ENCODE results near the gene ACOT6. TPM values are rescaled to one million over a fixed set of nuclear protein-coding genes. Genes with fewer than 3 reads are reported as not detected.
A peak's percentile ranks its signal among the peaks of the same experiment; 100 is the strongest.
"Not testable (repeated sequence)": the region's sequence is repeated elsewhere in the genome, so short reads cannot be mapped to it uniquely, and the experiment has no call there.

ACOT6 gene
- total and polyA plus RNA-seq, 8 donors: not detected

GRCh38 chr14:73633116-73634010, 21.0 kb downstream of the ACOT6 start:
- 15 to 26% (median 17%) methylated on average over 23 to 44 of the region's 44 CpGs for WGBS, 5 donors
- H3K4me1 ChIP-seq: peaks cover 0 to 20% (median 17%) of the 10 kb centered on the region in 4 donors
- peak overlapping the region; percentile 54 to 81 (median 58) for H3K4me3 ChIP-seq
- H3K36me3 ChIP-seq: no peaks in the 10 kb centered on the region
- H3K9me3 ChIP-seq: no peaks in the 10 kb centered on the region
- peak; percentile 59 to 87 for DNase-seq
- TF ChIP-seq CTCF (IDR thresholded peaks at IDR 0.05) (peak in 5 of 7 experiments; percentile 49 to 88 (median 85)), EP300 (IDR thresholded peaks at IDR 0.05) (no peak)
- intact Hi-C loops (cut with DNase I; ENCODE audit: low total_unique reads): loop anchor here (10.0 kb wide), 1 partner anchor 119 kb away; no protein-coding TSS in a partner anchor
- peak overlapping the region in 4 of 5 donors; percentile 35 to 62 (median 46) for H3K27ac ChIP-seq
- H3K27me3 ChIP-seq: no peaks in the 10 kb centered on the region

GRCh38 chr14:73634011-73634833, 21.9 kb downstream of the ACOT6 start:
- intact Hi-C loops (cut with DNase I; ENCODE audit: low total_unique reads): loop anchor here (10.0 kb wide), 1 partner anchor 119 kb away; no protein-coding TSS in a partner anchor
- Histone ChIP-seq H3K4me3 (peak overlapping the region; percentile 54 to 81 (median 58)), H3K36me3 (no peaks in the 10 kb centered on the region), H3K27ac (peak overlapping the region in 4 of 5 donors; percentile 35 to 62 (median 46)), H3K4me1 (peaks cover 0 to 20% (median 17%) of the 10 kb centered on the region in 4 donors), H3K9me3 (no peaks in the 10 kb centered on the region), H3K27me3 (no peaks in the 10 kb centered on the region)
- peak; percentile 51 to 77 for DNase-seq
- TF ChIP-seq POLR2A (IDR thresholded peaks at IDR 0.05) (no peak), CTCF (IDR thresholded peaks at IDR 0.05) (peak in 2 of 7 experiments; percentile 20 to 34)
- 8 to 27% (median 11%) methylated on average over 11 to 53 of the region's 53 CpGs for WGBS, 5 donors

- peaks cover 0 to 20% (median 17%) of the 10 kb centered on the region in 4 donors for H3K4me1 ChIP-seq
- H3K27ac ChIP-seq, H3K36me3 ChIP-seq, H3K9me3 ChIP-seq, H3K27me3 ChIP-seq, DNase-seq, H3K4me3 ChIP-seq: not testable (repeated sequence)
- intact Hi-C loops (cut with DNase I; ENCODE audit: low total_unique reads): loop anchor here (10.0 kb wide), 1 partner anchor 122 kb away; no protein-coding TSS in a partner anchor
- 75 to 79% (median 76%) methylated on average over 10 of the region's 10 CpGs for WGBS, 5 donors
Observed at GRCh38 chr14:73636355-73636754, 24.0 kb downstream of the ACOT6 start.

- Histone ChIP-seq H3K36me3 (no peaks in the 10 kb centered on the region), H3K27me3 (no peaks in the 10 kb centered on the region), H3K27ac (no peak overlapping the region), H3K4me3 (no peak overlapping the region), H3K4me1 (peaks cover 0 to 19% (median 17%) of the 10 kb centered on the region in 4 donors), H3K9me3 (no peaks in the 10 kb centered on the region)
- DNase-seq: no peak
- TF ChIP-seq POLR2A (IDR thresholded peaks at IDR 0.05) (no peak), POLR2AphosphoS5 (IDR thresholded peaks at IDR 0.05) (no peak), CTCF (IDR thresholded peaks at IDR 0.05) (no peak), EP300 (IDR thresholded peaks at IDR 0.05) (no peak)
- WGBS, 5 donors: 73 to 78% (median 75%) methylated on average over 5 of the region's 5 CpGs
- intact Hi-C loops (cut with DNase I; ENCODE audit: low total_unique reads): loop anchor here (10.0 kb wide), 1 partner anchor 123 kb away; no protein-coding TSS in a partner anchor
Observed at GRCh38 chr14:73637830-73638229, 25.5 kb downstream of the ACOT6 start.

Data from stomach (tissue), 9 donors.